SK-N-MC (cell line): ENCODE data around the gene TMEM95.

Experiments used
- DNase-seq: peaks from one replicate; pipeline ENCODE4 v3.0.0-alpha.2; 2011; ENCODE audit warnings: low read depth, low spot score
- H3K27ac ChIP-seq: fragments of 200-600 bp; sonication (generic); 2 replicates; pipeline ENCODE4 v1.5.1; 2016; ENCODE audit warnings: mixed run types
- H3K36me3 ChIP-seq: fragments of 200-600 bp; sonication (generic); 2 replicates; pipeline ENCODE4 v1.6.1; 2017; ENCODE audit warnings: antibody characterized with exemption, low read length, mixed read lengths; ENCODE audit not compliant: insufficient read depth
- H3K4me3 ChIP-seq: fragments of 200-600 bp; sonication (generic); 2 replicates; pipeline ENCODE4 v1.5.1; 2016
- H3K9ac ChIP-seq: fragments of 200-600 bp; sonication (generic); 2 replicates; pipeline ENCODE4 v1.8.0; 2017; ENCODE audit warnings: mixed run types, mixed read lengths; ENCODE audit not compliant: insufficient read length
- H3K9me3 ChIP-seq: fragments of 200-600 bp; sonication (generic); 2 replicates; pipeline ENCODE4 v1.6.1; 2017; ENCODE audit warnings: low read depth, mild to moderate bottlenecking, antibody characterized with exemption, low read length, moderate library complexity, mixed read lengths
- EZH2 ChIP-seq: fragments of 200-600 bp; sonication (generic); IDR thresholded peaks from one replicate; pipeline ENCODE4 v1.6.1; 2017; ENCODE audit warnings: antibody characterized with exemption
- FOXP2 ChIP-seq: optimal IDR thresholded peaks from 2 replicates; pipeline ENCODE3; 2011; ENCODE audit warnings: mild to moderate bottlenecking, moderate library complexity; ENCODE audit not compliant: insufficient read depth; ENCODE audit errors: extremely low read length, control extremely low read depth
- POLR2AphosphoS5 ChIP-seq: IDR thresholded peaks from 2 replicates; pipeline ENCODE4 v1.6.1; 2012; ENCODE audit warnings: mild to moderate bottlenecking, low read depth, low read length, borderline replicate concordance

TMEM95 gene

GRCh38 chr17:7351665-7352502 lies 3.1 kb upstream of the TMEM95 start, which contains the start of gene KCTD11:
TSS of gene KCTD11 (plus strand) at chr17:7352162.
- Histone ChIP-seq H3K36me3 (no peaks in the 10 kb centered on the region), H3K27ac (peak within 1 kb of the TSS; percentile 67; the same call in 1 of the 2 replicates), H3K4me3 (peak within 1 kb of the TSS; percentile 95), H3K9ac (peak within 1 kb of the TSS; percentile 81), H3K9me3 (no peaks in the 10 kb centered on the region)
- TF ChIP-seq FOXP2: no peak
- no peak for TF ChIP-seq POLR2AphosphoS5
- no peak for TF ChIP-seq EZH2
- no peak for DNase-seq

DNA sequence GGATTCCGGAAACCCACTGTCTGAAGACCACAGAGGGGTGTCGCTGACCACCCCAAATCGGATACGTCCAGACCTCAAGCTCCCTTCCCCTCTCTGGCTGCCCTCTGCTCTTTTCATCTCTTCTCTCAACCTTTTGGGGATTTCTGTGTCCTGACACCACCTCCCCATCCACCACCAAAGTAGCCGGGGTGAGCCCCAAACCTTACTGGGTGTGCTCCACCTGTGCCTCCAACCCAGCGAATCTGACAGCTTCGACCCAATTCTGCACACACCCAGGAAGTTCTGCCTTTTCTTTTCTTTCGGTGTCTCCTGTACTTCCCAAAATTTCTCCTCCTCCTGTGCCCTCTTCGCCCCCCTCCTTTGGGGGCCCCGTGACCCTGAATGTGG lies 2.5 kb upstream of the TMEM95 start:
- peak overlapping the region; percentile 95 for H3K4me3 ChIP-seq
- H3K36me3 ChIP-seq: no peaks in the 10 kb centered on the region
- no peak for DNase-seq
- H3K9me3 ChIP-seq: no peaks in the 10 kb centered on the region
- no peak overlapping the region for H3K27ac ChIP-seq
- no peak overlapping the region for H3K9ac ChIP-seq
- TF ChIP-seq EZH2 (no peak), POLR2AphosphoS5 (no peak), FOXP2 (no peak)

DNA sequence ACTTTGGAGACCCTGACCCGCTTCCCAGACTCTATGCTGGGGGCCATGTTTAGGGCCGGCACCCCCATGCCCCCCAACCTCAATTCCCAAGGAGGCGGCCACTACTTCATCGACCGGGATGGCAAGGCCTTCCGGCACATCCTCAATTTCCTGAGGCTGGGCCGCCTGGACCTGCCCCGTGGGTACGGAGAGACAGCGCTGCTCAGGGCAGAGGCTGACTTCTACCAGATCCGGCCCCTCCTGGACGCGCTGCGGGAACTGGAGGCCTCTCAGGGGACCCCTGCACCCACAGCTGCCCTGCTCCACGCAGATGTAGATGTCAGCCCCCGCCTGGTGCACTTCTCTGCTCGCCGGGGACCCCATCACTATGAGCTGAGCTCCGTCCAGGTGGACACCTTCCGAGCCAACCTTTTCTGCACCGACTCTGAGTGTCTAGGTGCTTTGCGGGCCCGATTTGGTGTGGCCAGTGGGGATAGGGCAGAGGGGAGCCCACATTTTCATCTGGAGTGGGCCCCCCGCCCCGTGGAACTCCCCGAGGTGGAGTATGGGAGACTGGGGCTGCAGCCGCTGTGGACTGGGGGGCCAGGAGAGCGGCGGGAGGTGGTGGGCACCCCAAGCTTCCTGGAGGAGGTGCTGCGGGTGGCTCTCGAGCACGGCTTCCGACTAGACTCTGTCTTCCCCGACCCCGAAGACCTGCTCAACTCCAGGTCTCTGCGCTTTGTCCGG lies 1.9 kb upstream of the TMEM95 start:
- no peak overlapping the region for H3K9ac ChIP-seq
- no peak for DNase-seq
- no peaks in the 10 kb centered on the region for H3K36me3 ChIP-seq
- H3K4me3 ChIP-seq: no peak overlapping the region
- no peaks in the 10 kb centered on the region for H3K9me3 ChIP-seq
- H3K27ac ChIP-seq: no peak overlapping the region
- no peak for TF ChIP-seq FOXP2
- no peak for TF ChIP-seq POLR2AphosphoS5
- no peak for TF ChIP-seq EZH2

GRCh38 chr17:7354262-7354843 lies 603 bp upstream of the TMEM95 start:
- no peaks in the 10 kb centered on the region for H3K9me3 ChIP-seq
- H3K27ac ChIP-seq: no peak overlapping the region
- no peak for DNase-seq
- no peak overlapping the region for H3K9ac ChIP-seq
- TF ChIP-seq POLR2AphosphoS5 (no peak), FOXP2 (no peak), EZH2 (no peak)
- no peak overlapping the region for H3K4me3 ChIP-seq
- H3K36me3 ChIP-seq: no peaks in the 10 kb centered on the region

GRCh38 chr17:7355573-7355972 lies 617 bp downstream of the TMEM95 start:
- no peak overlapping the region for H3K9ac ChIP-seq
- no peak for TF ChIP-seq POLR2AphosphoS5
- TF ChIP-seq FOXP2: no peak
- no peak for TF ChIP-seq EZH2

DNA sequence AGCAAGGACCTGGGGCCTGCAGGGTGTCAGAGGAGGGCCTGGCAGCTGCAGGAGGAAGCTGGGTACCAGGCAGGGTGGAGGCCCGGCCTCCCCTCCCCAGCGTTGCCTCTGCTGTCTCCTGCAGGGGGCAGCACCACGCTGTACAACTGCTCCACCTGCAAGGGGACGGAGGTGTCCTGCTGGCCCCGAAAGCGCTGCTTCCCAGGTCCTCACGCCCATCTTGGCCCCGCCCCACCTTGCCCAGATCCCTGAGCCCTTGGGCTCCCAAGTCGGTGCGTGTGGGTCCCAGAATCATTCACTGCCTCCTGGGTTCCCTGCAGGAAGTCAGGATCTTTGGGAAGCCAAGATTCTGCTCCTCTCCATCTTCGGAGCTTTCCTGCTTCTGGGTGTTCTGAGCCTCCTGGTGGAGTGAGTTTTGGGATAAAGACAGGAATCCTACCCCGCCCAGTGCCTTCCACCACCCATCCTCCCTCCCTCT lies 1.2 kb downstream of the TMEM95 start:
- Histone ChIP-seq H3K36me3 (no peaks in the 10 kb centered on the region), H3K27ac (no peak overlapping the region), H3K9ac (no peak overlapping the region), H3K4me3 (no peak overlapping the region), H3K9me3 (no peaks in the 10 kb centered on the region)
- no peak for TF ChIP-seq POLR2AphosphoS5
- TF ChIP-seq FOXP2: no peak
- TF ChIP-seq EZH2: no peak
- DNase-seq: no peak

More at GRCh38 chr17:7355573-7355972, 617 bp downstream of the TMEM95 start:
- DNase-seq: no peak
- no peak overlapping the region for H3K4me3 ChIP-seq
- no peak overlapping the region for H3K27ac ChIP-seq
- H3K9me3 ChIP-seq: no peaks in the 10 kb centered on the region
- H3K36me3 ChIP-seq: no peaks in the 10 kb centered on the region

- Histone ChIP-seq H3K36me3 (no peaks in the 10 kb centered on the region), H3K4me3 (no peak overlapping the region), H3K27ac (no peak overlapping the region), H3K9ac (no peak overlapping the region), H3K9me3 (no peaks in the 10 kb centered on the region)
- TF ChIP-seq FOXP2 (no peak), EZH2 (no peak), POLR2AphosphoS5 (no peak)
- DNase-seq: no peak
These were observed 1.8 kb downstream of the TMEM95 start for GRCh38 chr17:7356756-7357155.

DNA sequence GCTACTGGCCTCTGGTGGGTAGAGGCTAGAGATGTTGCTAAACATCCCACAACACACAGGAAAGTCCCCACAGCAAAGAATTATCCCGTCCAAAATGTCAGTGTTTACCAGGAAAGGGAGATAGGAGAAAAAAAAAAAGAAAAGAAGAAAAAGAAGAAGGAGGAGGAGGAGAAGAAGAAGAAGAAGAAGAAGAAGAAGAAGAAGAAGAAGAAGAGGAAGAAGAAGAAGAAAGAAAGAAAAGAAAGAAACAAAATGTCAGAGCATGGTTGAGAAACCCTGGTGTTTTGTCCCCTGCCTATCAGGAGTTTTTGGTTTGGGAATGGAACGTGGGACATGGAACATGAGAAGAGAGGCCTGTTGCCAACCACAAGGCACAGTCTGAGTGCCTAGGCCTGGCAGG lies 2.4 kb downstream of the TMEM95 start:
- Histone ChIP-seq H3K9me3 (no peaks in the 10 kb centered on the region), H3K27ac (no peak overlapping the region), H3K36me3 (no peaks in the 10 kb centered on the region), H3K4me3 (no peak overlapping the region), H3K9ac (no peak overlapping the region)
- no peak for TF ChIP-seq FOXP2
- no peak for TF ChIP-seq POLR2AphosphoS5
- TF ChIP-seq EZH2: no peak
- DNase-seq: no peak
